ENCODE measurements around the gene KMT2B.

The KMT2B gene

GRCh38 chr19:35784503-35785338, 66.9 kb downstream of the KMT2B start:
- no peak for DNase-seq

- no peak for DNase-seq
These were observed 67.5 kb downstream of the KMT2B start for GRCh38 chr19:35785339-35785627.

DNA sequence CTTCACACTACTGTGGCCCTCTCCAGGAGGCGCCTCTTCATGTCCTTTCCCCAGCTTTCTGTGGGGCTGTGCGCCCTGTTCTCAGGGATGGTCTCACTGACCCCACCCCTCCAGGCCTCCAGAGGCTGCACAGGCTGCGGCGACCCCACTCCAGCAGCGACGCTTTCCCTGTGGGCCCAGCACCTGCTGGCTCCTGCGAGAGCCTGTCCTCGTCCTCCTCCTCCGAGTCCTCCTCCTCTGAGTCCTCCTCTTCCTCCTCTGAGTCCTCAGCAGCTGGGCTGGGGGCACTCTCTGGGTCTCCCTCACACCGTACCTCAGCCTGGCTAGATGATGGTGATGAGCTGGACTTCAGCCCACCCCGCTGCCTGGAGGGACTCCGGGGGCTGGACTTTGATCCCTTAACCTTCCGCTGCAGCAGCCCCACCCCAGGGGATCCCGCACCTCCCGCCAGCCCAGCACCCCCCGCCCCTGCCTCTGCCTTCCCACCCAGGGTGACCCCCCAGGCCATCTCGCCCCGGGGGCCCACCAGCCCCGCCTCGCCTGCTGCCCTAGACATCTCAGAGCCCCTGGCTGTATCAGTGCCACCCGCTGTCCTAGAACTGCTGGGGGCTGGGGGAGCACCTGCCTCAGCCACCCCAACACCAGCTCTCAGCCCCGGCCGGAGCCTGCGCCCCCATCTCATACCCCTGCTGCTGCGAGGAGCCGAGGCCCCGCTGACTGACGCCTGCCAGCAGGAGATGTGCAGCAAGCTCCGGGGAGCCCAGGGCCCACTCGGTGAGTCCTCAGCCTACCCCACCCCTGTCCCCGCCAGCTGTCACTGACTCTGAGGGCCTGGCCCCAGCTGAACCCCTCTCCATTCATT, 68.7 kb downstream of the KMT2B start:
- DNase-seq, result no peak

- DNase-seq, result no peak
These were observed 69.5 kb downstream of the KMT2B start for GRCh38 chr19:35787227-35787799.
